DMS114 treated with DMSO at 0.1 percent for 48 hours (cell line): ENCODE results near the gene SGK1.
"Not testable (repeated sequence)": the region's sequence is repeated elsewhere in the genome, so short reads cannot be mapped to it uniquely, and the experiment has no call there.

Experiments used
- DNase-seq: peaks from one replicate; lab custom pipeline; 2025; ENCODE audit not compliant: unreplicated experiment; lab: John Stamatoyannopoulos, UW

The SGK1 gene

DNA sequence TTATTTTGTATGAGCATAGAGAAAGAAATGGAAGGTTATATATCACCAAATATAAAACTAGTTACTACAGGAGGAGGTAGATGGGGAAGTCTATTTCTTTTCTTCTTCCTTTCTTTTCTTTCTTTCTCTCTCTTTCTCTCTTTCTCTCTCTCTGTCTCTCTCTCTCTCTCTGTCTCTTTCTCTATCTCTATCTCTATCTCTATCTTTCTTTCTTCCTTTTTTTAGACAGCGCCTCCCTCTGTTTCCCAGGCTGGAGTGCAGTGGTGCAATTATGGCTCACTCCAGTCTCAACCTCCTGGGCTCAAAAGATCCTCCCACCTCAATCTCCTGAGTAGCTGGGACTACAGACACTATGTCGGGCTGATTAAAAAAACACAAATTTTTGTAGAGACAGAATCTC is 10.2 kb upstream of the SGK1 start:
- DNase-seq, result no peak

DNA sequence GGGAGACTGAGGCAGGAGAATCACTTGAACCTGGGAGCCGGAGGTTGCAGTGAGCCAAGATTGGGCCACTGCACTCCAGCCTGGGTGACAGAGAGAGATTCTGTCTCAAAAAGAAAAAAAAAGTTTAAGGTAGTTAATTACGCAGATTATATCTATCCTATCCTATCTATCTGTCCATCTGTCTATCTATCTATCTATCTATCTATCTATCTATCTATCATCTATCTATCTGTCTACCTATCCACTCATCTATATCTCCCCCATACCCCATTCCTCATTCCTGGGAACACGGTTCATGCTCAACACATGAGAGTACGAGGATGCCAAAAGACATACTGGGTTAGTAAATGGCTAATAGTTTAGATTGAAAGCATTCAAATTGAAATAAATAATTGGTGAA is 8.3 kb upstream of the SGK1 start:
- DNase-seq, result not testable (repeated sequence)

DNA sequence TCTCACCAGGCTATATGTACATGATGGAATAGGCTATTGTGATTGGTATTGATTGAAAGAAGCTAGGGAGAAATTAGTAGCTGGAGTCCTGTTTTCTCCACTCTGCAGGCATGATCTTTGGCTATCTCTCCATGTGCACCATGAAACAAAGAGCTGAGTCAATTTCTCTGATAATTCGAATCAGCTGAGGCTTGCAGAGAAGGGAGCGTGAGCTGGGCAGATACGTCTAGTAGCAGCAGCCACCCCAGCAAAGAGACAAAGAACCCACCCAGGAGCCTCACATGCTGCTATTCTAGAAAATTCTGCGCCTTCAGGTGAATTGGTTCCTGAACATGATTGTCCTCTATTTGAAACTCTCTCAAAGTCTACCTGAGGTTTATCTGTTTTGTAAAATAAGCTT is 6.9 kb upstream of the SGK1 start:
- DNase-seq, result no peak

DNA sequence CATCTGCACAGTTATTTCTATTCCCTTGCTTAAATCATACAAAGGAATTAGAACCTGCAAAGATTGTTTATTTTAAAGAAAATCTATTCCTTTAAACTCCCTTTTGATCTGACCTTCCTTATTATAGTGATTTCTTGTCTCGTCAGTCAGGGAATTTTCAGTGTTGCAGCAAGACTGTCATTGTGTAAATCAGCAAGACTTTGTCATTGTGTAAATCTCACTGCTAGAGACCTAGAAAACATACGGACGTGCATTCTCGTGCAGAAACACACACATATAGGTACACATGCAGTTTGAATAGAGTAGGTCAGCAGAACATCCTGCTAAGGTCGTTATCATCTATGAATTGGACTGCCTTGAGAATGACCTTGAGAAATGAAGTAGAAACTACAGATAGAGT is 6.2 kb upstream of the SGK1 start:
- no peak for DNase-seq

DNA sequence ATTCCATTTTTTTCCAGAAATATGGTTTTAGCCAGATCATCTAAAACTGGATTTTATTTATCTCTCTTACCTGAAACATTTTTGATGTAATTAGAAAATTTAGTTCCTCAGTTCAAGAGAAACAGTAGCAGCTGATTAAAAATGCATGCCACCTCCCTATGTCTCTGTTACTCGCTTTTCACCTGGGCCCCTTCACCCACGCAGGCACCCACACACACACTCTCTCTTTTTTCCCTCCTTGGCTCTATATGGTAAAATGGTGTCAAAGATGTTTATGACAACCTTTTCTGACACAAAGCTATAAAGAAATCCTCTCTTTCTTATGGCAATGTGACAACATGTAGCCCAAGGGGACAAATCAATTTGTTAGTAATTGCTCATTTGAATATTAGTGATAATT is 5.8 kb upstream of the SGK1 start:
- DNase-seq, result no peak

DNA sequence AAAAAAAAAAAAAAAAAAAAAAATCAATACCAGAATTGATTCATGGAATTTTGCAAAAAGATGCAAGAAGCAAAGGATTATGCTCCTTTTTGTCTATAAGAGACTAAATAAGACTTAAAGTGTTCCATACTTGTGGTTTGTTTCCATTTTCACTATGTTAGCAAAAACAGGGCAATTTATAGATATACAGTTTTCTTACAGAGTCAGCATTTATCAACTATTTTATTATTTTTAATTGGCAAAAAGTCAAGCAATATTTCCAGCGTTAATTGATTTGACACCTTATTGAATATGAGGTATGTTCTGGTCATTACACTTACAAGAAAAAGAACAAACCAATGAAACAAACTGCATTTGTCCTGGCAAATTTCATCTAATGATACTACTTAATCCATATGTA is 5.4 kb upstream of the SGK1 start:
- DNase-seq, result no peak

DNA sequence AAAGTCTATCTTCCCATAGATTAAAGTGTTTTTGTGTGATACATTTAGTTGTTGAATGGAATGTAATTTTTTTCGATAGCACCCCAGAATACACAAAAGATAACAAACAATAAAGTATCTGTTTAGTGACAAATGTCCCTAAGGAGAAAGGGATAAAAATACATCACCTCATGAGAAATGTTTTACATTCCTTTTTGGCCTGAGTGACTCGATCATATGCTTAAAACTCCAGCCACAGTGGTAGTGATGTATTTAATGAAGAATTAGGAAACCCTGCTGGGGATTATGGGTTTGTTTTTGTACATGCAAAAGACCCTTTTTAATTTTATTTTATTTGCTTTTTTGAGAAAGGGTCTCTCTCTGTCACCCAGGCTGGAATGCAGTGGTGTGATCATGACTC is 4.3 kb upstream of the SGK1 start:
- no peak for DNase-seq

DNA sequence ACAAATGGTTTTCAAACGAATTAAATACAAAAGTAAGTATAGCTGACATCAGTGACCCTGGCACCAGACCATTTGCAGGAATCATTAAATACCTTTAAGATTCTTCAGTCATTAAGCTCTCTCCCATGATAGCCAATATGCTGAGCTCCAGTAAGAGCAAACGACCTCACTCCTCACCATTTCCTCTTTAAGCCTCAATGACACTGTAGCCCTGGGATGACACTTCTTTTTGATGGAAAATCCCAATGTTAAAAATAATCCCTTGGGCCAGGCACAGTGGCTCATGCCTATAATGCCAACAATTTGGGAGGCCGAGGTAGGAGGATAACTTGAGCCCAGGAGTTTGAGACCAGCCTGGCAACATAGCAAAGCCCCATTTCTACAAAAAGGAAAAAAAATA is 3.3 kb upstream of the SGK1 start:
- no peak for DNase-seq

DNA sequence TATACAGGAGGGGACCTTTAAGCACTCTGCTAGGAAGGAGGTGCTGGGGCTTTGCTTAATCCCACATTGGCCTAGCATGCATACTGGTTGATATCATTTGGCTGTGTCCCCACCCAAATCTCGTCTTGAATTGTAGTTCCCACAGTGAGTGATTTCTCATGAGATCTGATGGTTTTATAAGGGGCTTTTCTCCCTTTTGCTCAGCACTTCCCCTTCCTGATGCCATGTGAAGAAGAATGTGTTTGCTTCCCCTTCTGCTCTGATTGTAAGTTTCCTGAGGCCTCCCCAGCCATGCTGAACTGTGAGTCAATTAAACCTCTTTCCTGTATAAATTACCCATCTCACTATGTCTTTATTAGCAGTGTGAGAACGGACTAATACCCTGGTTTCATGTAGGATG is 1.8 kb upstream of the SGK1 start:
- not testable (repeated sequence) for DNase-seq

DNA sequence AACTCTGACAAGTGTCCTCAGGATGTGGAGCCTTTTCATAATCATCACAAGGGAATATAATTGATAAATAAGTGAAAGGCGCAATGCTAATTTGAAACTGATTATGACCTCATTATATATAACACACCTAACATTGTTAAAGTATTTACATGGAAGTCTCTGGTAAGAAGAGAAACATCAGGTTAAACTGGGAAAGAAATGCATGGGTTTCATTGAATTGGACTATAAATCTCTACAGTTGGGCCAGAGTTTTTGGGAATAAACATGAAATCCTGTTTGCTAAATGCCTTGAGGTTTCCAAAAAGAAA is 1.0 kb upstream of the SGK1 start:
- no peak for DNase-seq

DNA sequence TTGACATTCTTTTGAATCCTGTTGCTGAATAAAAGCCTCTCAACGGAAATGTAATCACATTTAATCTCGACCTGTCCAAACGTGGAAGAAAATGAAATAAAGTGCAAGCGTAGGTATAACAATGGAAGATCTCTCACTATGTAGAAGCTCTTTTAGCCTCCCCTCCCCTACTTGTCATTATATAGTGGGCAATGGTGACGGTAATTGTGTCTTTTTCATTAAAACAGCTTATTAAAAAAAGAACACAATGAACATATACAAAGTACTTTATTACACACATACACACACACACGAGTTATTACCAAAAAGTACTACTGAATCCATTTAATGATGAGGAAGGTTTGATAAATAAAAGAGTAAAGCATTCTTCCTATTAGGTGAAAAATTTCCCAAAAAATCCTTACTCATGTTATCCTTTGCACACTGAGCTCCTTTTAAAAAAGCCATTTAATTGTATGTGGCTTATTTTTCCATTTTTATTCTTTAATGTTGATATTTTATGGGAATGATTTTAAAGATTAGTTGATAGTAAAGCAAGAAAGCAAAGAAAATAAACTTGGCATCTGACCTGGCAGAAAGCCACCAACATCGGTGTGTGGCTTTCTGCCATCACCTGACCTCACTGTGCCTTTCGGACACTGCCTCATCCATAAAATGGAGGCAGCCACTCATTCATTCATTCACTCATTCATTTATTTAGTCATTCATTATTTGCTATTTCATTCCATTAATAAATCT is 493 bp upstream of the SGK1 start:
- no peak for DNase-seq

DNA sequence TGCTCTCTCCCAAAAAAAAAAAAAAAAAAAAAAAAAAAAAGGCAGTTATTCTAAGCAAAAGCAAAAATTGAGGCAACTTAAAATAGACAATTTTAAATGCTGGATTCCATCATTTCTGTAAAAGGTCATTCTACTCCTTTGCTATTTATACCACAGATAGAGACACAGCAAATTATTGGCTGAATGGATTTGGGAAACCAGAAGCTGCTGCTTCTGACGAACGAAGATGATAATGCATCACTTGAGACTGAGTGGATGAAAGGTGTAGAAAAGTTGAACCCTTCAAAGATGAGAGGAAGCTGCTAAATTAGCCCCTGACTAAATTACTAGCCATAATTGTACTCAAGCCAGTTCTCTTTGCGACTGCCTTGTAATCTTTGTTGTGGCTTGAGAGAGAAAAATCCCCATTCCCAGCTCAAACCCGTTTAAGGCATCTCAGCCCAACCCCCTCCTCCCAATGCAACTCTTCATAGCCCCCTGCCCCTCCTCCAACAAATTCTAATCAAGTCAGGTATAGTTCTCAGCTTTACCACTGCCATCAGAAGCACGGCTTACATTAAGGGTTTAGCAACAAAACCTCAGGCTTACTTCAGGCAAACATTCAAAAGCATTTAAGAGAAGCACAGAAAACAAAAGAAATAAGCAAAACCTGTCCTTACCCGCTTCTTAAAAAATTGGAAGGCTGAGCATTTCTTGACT is 1.0 kb downstream of the SGK1 start:
- no peak for DNase-seq

DNA sequence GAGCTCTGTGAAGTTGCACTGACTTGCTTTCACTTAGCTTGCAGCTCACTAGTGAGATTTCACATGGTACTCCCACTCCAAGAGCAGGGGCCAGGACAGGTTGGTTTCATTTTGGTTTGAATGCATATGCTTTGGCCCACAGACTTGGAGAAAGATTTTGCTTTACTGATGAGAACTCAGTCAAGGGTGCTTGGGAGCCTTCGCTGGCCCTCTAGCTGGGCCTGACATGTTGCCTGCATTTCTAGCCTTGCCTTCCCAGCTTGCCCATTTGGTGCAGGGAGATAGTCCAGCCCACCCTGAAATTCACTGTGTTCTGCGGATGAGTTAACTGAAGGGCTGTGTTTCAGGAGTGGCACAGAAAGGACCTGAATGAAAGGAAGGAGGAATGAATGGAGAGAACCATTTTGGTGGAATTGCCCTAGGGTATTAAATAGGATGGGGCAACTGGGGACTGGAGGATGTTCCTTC is 1.9 kb downstream of the SGK1 start:
- no peak for DNase-seq

DNA sequence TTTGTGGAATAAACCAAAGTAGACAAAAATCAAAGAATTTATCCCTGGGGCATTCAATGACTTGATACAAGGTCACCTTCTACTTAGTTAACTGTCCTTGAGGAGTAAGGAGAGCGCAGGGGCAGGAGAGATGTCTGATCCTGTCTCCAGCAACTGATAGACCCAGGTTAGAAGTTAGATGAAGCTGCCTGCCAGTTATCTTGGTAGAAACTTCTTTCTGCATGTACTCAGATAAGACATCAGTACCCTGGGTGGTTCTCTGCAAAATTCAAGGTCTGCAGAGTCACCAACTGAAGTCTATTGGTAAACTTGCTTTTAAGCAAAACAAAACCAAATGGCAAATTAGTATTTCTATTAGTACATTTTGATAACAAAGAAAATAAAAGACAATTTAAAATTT is 2.7 kb downstream of the SGK1 start:
- no peak for DNase-seq

DNA sequence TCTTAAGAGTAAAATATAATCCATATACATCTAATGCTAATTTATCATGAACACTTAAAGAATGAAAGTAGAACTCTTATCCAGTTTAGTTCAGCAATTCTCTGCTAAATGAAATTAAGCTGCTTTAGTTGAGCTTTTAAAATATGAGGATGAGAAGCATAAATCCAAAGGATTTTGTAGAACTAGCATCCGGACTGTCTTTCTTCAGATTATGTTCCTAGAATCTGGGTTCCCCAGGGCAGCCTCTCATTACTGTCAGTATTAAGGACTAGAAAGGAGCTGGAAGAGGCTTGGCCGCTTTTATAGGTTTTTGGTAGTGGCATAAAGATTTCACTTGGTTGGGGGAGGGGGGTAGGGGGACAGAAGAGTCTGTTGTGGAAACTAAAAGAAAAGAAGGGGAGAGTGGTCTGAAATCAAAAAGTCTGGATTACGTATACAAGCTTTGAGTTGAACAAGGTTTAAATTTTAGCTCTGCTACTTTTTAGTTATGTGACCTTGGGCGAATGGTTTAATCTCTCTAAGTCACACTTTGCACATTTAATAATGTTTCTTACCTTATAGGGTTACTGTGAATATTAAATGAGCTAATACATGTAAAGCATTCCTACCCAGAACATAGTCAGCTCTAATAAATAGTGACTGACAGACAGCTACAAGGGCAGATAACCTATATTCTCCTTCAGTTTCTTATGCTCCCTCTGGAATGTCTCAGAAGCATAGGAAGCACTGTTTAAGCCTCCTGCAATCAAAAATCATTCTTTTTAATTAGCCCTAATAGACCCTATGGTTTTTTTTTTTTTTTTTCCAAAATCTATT is 3.7 kb downstream of the SGK1 start:
- DNase-seq, result no peak

DNA sequence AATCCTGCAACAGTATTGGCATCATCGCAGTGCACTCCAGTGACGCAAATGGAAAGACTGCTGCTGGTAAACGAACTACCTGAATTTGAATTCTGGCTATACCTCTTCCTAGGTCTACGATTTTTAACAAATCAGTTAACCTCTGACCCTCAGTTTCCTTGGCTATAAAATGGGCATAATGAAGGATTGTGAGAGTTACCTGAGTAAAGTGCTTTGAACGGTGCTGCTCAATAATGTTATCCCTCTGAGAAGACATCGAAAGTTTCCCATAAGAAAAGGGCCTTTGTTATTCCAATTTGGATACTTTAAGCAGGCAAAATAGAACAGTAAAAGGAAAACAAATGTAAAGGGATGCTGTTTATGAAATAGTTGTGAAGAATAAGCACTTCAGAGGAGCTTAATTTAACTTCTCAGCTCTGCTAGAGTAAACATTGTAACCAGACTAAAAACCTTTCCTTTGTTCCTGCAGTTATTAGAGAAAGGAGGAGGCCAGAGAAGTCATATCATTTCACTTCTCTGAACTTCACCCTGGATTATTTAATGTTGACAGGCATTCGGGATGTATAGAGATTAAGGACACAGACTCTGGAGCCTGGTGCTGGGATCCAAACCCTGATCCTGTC is 5.8 kb downstream of the SGK1 start:
- no peak for DNase-seq

DNA sequence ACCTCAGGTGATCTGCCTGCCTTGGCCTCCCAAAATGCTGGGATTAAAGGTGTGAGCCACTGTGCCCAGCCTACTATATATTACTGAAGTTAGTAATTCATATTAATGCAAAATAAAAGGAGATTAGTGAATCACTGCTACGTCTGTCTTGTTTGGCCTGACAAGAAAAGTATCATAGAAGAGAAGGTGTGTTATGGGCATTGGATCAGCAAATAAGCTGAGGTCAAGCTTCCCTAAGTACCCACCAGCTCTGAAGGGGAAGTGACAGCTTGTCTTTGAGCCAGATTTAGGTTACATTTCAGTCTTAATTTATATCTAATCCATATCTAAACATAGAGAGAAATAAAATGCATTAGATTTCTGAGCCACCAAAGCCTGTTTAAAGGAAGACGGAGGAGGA is 7.1 kb downstream of the SGK1 start:
- DNase-seq, result no peak

DNA sequence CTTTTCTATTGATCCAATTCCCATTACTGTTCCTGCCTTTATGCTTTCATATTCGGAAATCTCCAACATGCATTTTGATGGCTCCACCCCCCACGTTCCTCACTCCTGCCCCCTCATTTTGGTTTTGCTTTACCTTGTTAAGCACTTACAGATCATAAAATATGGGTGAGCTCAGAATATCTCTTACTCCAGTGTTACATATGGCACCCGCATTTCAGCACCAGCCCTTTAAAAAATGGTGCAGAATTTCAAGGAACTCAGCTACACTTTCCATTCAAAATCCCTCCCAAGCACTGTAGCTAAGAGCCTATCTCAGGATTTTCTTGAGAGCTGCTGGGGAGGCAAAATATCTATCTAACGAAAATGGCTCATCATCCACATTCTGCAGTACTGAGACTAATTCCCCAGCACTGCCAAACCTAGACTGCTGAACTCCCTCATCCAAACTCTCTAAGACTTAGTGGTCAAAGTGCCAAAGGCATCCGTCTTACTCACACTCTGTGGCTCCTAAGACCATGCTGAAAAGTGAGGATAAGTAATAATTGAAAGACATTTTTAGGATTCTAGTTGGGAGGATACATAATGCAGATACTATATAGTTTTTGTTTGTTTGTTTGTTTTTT is 7.8 kb downstream of the SGK1 start:
- no peak for DNase-seq

DNA sequence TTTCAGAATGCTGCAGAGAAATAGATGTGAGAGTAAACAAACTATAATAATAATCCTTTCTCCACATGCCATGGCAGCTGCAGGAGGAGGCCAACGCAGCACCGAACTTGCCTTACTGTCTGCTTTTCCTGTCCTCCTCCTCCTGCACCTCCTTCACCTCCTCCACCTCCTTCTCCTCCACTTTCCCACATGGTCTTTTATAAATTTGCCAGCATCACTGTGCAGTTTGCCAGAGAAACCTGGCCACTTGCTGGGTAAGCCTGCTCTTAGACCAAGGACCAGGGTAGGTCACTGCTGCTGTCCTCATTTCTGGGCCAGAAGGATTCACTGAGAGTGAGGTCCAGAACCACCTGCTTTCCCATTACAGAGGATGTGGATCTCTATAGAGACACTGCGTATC is 8.7 kb downstream of the SGK1 start:
- no peak for DNase-seq

DNA sequence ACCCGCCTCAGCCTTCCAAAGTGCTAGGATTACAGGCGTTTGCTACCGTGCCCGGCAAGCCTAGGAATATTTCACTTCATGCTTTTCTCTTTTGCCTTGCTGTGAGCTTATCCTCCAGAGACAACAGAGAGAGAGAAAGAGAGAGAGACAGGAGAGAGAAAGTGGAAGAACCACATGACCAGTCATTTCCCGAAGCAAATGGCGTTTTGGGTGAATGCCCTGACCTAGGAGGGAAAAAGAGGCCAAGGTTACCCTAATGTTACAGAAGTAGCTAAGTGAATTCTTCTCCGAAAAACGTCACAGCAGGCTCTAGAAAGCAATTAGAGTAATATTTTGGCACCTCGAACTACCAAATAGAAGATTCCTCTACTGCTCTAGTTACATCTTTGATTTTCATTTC is 9.1 kb downstream of the SGK1 start:
- DNase-seq, result no peak

DNA sequence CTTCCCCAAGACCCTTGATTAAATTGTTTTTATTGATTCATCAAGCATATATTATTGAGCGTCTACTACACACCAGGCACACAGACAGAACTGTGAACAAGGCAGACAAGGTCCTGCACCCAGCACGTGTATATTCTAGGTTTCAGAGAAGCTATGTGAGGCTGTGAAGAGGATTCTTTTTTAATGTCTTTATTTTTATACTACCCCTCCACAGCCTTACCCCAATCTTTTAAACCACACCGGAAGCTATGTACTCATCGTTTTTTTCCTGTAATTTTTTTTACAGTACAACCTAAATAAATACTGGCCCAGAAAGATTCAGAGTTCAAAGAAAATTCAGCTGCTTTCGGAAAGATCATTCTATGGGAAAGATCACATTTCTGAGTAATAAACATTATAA is 10.0 kb downstream of the SGK1 start:
- no peak for DNase-seq
